HepG2 (cell line): Measurements from ENCODE around the gene RASD1. TPM values are rescaled to one million over a fixed set of nuclear protein-coding genes. Genes with fewer than 3 reads are reported as not detected.
"Not testable (repeated sequence)": the region's sequence is repeated elsewhere in the genome, so short reads cannot be mapped to it uniquely, and the experiment has no call there.

Experiments
- ATAC-seq: fragments of 200-7000 bp; cut with Tn5 transposase; 3 replicates; pipeline ENCODE4 v1.9.1; 2020; ENCODE audit warnings: mild to moderate bottlenecking, moderate library complexity
- BruUV-seq: library from RNA; stranded (reverse); fragments of 400-500 nt; replicated peaks from 2 replicates; lab custom pipeline; 2021; lab: Mats Ljungman, UMichigan
- CTCF ChIA-PET: fragments of 300-600 bp; formaldehyde crosslinking; extraction: SDS; loops from one replicate; lab custom pipeline; 2021; ENCODE audit warnings: low total read pairs, inconsistent platforms, low intra/inter-chr PET ratio; lab: Yijun Ruan, JAX
- POLR2A ChIA-PET: fragments of 350-600 bp; sonication (Branson Sonifier 250); formaldehyde crosslinking; loops from one replicate; lab custom pipeline; 2020; ENCODE audit warnings: antibody characterized with exemption, inconsistent platforms; lab: Yijun Ruan, JAX
- DNase-seq: peaks from one replicate; pipeline ENCODE4 v3.0.0-alpha.2; 2015; ENCODE audit warnings: low spot score
- FAIRE-seq: peaks from 3 replicates; lab custom pipeline; 2011; peaks lifted over from hg19 to GRCh38; lab: Jason Lieb, UNC
- H2AFZ ChIP-seq: one replicate; pipeline ENCODE4 v1.6.1; 2011; ENCODE audit warnings: low read length, inconsistent platforms
- H3K27ac ChIP-seq: fragments of 300-600 bp; 3 replicates; pipeline ENCODE4 v1.8.0; 2011; ENCODE audit warnings: mixed run types, mild to moderate bottlenecking, mixed read lengths, low read length, inconsistent platforms; ENCODE audit not compliant: insufficient read depth; ENCODE audit errors: extremely low read length
- H3K27me3 ChIP-seq, 2 experiments: fragments of 200-600 bp in 1 of 2; 2 replicates in 1 of 2; 3 replicates in 1 of 2; pipeline versions ENCODE4 v1.6.0 to v1.8.0; 2011; ENCODE audit warnings: low read length in 2 of 2, mild to moderate bottlenecking in 2 of 2, moderate library complexity in 2 of 2, inconsistent platforms in 1 of 2; ENCODE audit not compliant: insufficient read depth in 2 of 2, control insufficient read depth in 1 of 2
- H3K36me3 ChIP-seq, 2 experiments: fragments of 200-600 bp in 1 of 2; replicated peaks in 1 of 2; 2 replicates in 1 of 2; 3 replicates in 1 of 2; pipeline versions ENCODE4 v1.5.1 to v1.8.0; 2011; ENCODE audit warnings: low read length in 2 of 2, inconsistent platforms in 1 of 2; ENCODE audit not compliant: insufficient read depth in 2 of 2, control insufficient read depth in 1 of 2
- H3K4me1 ChIP-seq: 2 replicates; pipeline ENCODE4 v1.5.1; 2012; ENCODE audit warnings: low read length, inconsistent platforms; ENCODE audit not compliant: insufficient read depth
- H3K4me2 ChIP-seq: 2 replicates; pipeline ENCODE4 v1.6.0; 2011; ENCODE audit warnings: low read depth, low read length, inconsistent platforms
- H3K4me3 ChIP-seq, 3 experiments: fragments of 200-600 bp in 1 of 3; sonication (generic), shearing (Covaris generic) in 1 of 3; replicated peaks in 1 of 3; 2 replicates each; pipeline ENCODE4 v1.5.1; 2011 to 2016; ENCODE audit warnings: low read length in 3 of 3, inconsistent platforms in 2 of 3, low read depth in 2 of 3, mild to moderate bottlenecking in 2 of 3, control low read depth in 1 of 3, mixed read lengths in 1 of 3; ENCODE audit not compliant: insufficient read depth in 1 of 3
- H3K79me2 ChIP-seq: one replicate; pipeline ENCODE4 v1.6.1; 2011; ENCODE audit warnings: low read length, inconsistent platforms; ENCODE audit not compliant: insufficient read depth
- H3K9ac ChIP-seq: 2 replicates; pipeline ENCODE4 v1.6.0; 2011; ENCODE audit warnings: mild to moderate bottlenecking, low read depth, low read length, inconsistent platforms; ENCODE audit not compliant: insufficient read depth
- H3K9me3 ChIP-seq: 2 replicates; pipeline ENCODE4 v1.5.1; 2012; ENCODE audit warnings: mild to moderate bottlenecking, low read length
- H4K20me1 ChIP-seq: 2 replicates; pipeline ENCODE4 v1.6.0; 2011; ENCODE audit warnings: inconsistent platforms, mild to moderate bottlenecking, low read length, moderate library complexity; ENCODE audit not compliant: insufficient read depth
- ZMYM4 ChIP-seq: sonication (generic); formaldehyde crosslinking; IDR thresholded peaks from 2 replicates; pipeline ENCODE4 v1.8.1; 2023; ENCODE audit warnings: mild to moderate bottlenecking, missing genetic modification reagents
- ZNF589 ChIP-seq: sonication (generic); formaldehyde crosslinking; conservative IDR thresholded peaks from 2 replicates; pipeline ENCODE4 v1.8.0; 2022; ENCODE audit warnings: mild to moderate bottlenecking, moderate library complexity, missing genetic modification reagents
- ZNF781 ChIP-seq: sonication (generic); formaldehyde crosslinking; IDR thresholded peaks from 2 replicates; pipeline ENCODE4 v1.5.1; 2020; ENCODE audit warnings: borderline replicate concordance, mild to moderate bottlenecking, missing genetic modification reagents; ENCODE audit errors: not compliant biosample characterization
- WGBS: methylation state at CpG from one replicate; pipeline ENCODE4 v1.1.6; 2017; ENCODE audit warnings: low lambda C conversion rate; 5-methylcytosine and 5-hydroxymethylcytosine counted together
- in situ Hi-C: cut with HindIII; loops from 2 replicates; pipeline ENCODE4 v1.10.0; 2017; ENCODE audit warnings: low pct_unique_long_range_greater_than_20kb; ENCODE audit not compliant: extremely low pct_ligation_motif_present
- intact Hi-C: fragments of 100-400 bp; cut with micrococcal nuclease; formaldehyde crosslinking; loops from one replicate; pipeline ENCODE4 v1.10.0; 2022; ENCODE audit not compliant: unreplicated experiment
- polyA plus RNA-seq, 8 experiments: library from polyadenylated mRNA; depleted of rRNA in 3 of 8; stranded (reverse) in 7 of 8; unstranded in 1 of 8; fragments of >200 nt; fragmentation: Illumina TruSeq in 4 of 8; extraction: Trizol in 4 of 8; gene quantifications; 2 replicates each; pipeline versions ENCODE4 v1.2.1 to v1.2.3, GENCODE V29; 2011 to 2016; ENCODE audit warnings: low read depth in 4 of 8, missing spikeins in 1 of 8, mixed read lengths in 1 of 8; ENCODE audit not compliant: insufficient read depth in 1 of 8
- total RNA-seq, 5 experiments: library from RNA; depleted of rRNA; stranded (reverse); fragments of >200 nt; fragmentation: Illumina TruSeq; extraction: Trizol; gene quantifications; 2 replicates each; pipeline ENCODE4 v1.2.3, GENCODE V29; 2016; ENCODE audit warnings: low read depth in 1 of 5

Gene RASD1
- total and polyA plus RNA-seq, 2 of the 13 experiments (the other 11 are each of a cell fraction or from before 2014, with no cell fraction given), result 1.6 to 4.2 TPM

GRCh38 chr17:17466511-17466910 is 29.7 kb downstream of the RASD1 start:
- 3% methylated on average over 4 of the region's 5 CpGs for WGBS
- in situ Hi-C loops, result no loop called here

DNA sequence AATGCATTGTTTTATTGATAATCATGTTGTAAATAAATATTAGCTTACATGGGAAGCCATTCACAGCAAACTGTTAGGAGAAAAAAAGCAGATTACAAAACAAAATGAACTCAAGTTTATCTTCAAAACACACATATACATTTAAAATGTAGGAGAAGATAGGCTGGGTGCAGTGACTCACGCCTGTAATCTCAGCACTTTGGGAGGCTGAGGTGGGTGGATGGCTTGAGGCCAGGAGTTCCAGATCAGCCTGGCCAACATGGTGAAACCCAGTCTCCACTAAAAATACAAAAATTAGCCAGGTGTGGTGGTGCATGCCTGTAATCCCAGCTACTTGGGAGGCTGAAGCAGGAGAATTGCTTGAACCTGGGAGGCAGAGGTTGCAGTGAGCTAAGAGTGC is 30.3 kb downstream of the RASD1 start:
- H3K36me3 ChIP-seq, H3K9ac ChIP-seq, H3K9me3 ChIP-seq, H3K79me2 ChIP-seq, FAIRE-seq, ATAC-seq, DNase-seq, H4K20me1 ChIP-seq, H3K4me2 ChIP-seq, in situ Hi-C loops, H3K4me3 ChIP-seq, H3K27ac ChIP-seq, H2AFZ ChIP-seq, BruUV-seq, intact Hi-C loops, CTCF ChIA-PET: not testable (repeated sequence)
- H3K4me1 ChIP-seq, result peaks cover 70% of the 10 kb centered on the region
- 15% methylated on average over 1 of the region's 1 CpG for WGBS
- peaks cover 5 to 32% of the 10 kb centered on the region in 2 experiments; a peak in 4 of 5 replicates for H3K27me3 ChIP-seq
- POLR2A ChIA-PET, result interaction anchor here (1.3 kb wide), 1 partner anchor 20 kb away, joined by 3 read pairs; no protein-coding TSS in a partner anchor

More at GRCh38 chr17:17466511-17466910, 29.7 kb downstream of the RASD1 start:
- Histone ChIP-seq H3K27ac (no peak overlapping the region), H3K79me2 (no peaks in the 10 kb centered on the region), H3K9ac (no peak overlapping the region), H2AFZ (no peak overlapping the region), H4K20me1 (no peaks in the 10 kb centered on the region), H3K4me1 (peaks cover 70% of the 10 kb centered on the region), H3K9me3 (no peaks in the 10 kb centered on the region), H3K36me3 (no peaks in the 10 kb centered on the region), H3K27me3 (peaks cover 7 to 36% of the 10 kb centered on the region in 2 experiments; a peak in 4 of 5 replicates), H3K4me3 (no peak overlapping the region), H3K4me2 (no peak overlapping the region)
- no peak for DNase-seq
- no TSS peak for BruUV-seq
- FAIRE-seq, result no peak
- POLR2A ChIA-PET, result interaction anchor here (1.3 kb wide), 1 partner anchor 21 kb away, joined by 3 read pairs; no protein-coding TSS in a partner anchor
- TF ChIP-seq ZNF781 (CRISPR knock-in tag) (no peak), ZMYM4 (CRISPR knock-in tag) (no peak), ZNF589 (CRISPR knock-in tag) (no peak)
- intact Hi-C loops, result no loop called here
- no peak for ATAC-seq
- CTCF ChIA-PET, result no interaction called here
